HepG2 (cell line): ENCODE data around the gene PPIB. TPM values are rescaled to one million over a fixed set of nuclear protein-coding genes. Genes with fewer than 3 reads are reported as not detected.
A peak's percentile ranks its signal among the peaks of the same experiment; 100 is the strongest.

Source experiments
- ATAC-seq: fragments of 200-7000 bp; cut with Tn5 transposase; 3 replicates; pipeline ENCODE4 v1.9.1; 2020; ENCODE audit warnings: mild to moderate bottlenecking, moderate library complexity
- BruUV-seq: library from RNA; stranded (reverse); fragments of 400-500 nt; replicated peaks from 2 replicates; lab custom pipeline; 2021; lab: Mats Ljungman, UMichigan
- CTCF ChIA-PET: fragments of 300-600 bp; formaldehyde crosslinking; extraction: SDS; loops from one replicate; lab custom pipeline; 2021; ENCODE audit warnings: low total read pairs, inconsistent platforms, low intra/inter-chr PET ratio; lab: Yijun Ruan, JAX
- POLR2A ChIA-PET: fragments of 350-600 bp; sonication (Branson Sonifier 250); formaldehyde crosslinking; loops from one replicate; lab custom pipeline; 2020; ENCODE audit warnings: antibody characterized with exemption, inconsistent platforms; lab: Yijun Ruan, JAX
- DNase-seq: peaks from one replicate; pipeline ENCODE4 v3.0.0-alpha.2; 2015; ENCODE audit warnings: low spot score
- FAIRE-seq: peaks from 3 replicates; lab custom pipeline; 2011; peaks lifted over from hg19 to GRCh38; lab: Jason Lieb, UNC
- H2AFZ ChIP-seq: one replicate; pipeline ENCODE4 v1.6.1; 2011; ENCODE audit warnings: low read length, inconsistent platforms
- H3K27ac ChIP-seq: fragments of 300-600 bp; 3 replicates; pipeline ENCODE4 v1.8.0; 2011; ENCODE audit warnings: mixed run types, mild to moderate bottlenecking, mixed read lengths, low read length, inconsistent platforms; ENCODE audit not compliant: insufficient read depth; ENCODE audit errors: extremely low read length
- H3K27me3 ChIP-seq, 2 experiments: fragments of 200-600 bp in 1 of 2; 2 replicates in 1 of 2; 3 replicates in 1 of 2; pipeline versions ENCODE4 v1.6.0 to v1.8.0; 2011; ENCODE audit warnings: low read length in 2 of 2, mild to moderate bottlenecking in 2 of 2, moderate library complexity in 2 of 2, inconsistent platforms in 1 of 2; ENCODE audit not compliant: insufficient read depth in 2 of 2, control insufficient read depth in 1 of 2
- H3K36me3 ChIP-seq, 2 experiments: fragments of 200-600 bp in 1 of 2; replicated peaks in 1 of 2; 2 replicates in 1 of 2; 3 replicates in 1 of 2; pipeline versions ENCODE4 v1.5.1 to v1.8.0; 2011; ENCODE audit warnings: low read length in 2 of 2, inconsistent platforms in 1 of 2; ENCODE audit not compliant: insufficient read depth in 2 of 2, control insufficient read depth in 1 of 2
- H3K4me1 ChIP-seq: 2 replicates; pipeline ENCODE4 v1.5.1; 2012; ENCODE audit warnings: low read length, inconsistent platforms; ENCODE audit not compliant: insufficient read depth
- H3K4me2 ChIP-seq: 2 replicates; pipeline ENCODE4 v1.6.0; 2011; ENCODE audit warnings: low read depth, low read length, inconsistent platforms
- H3K4me3 ChIP-seq, 3 experiments: fragments of 200-600 bp in 1 of 3; sonication (generic), shearing (Covaris generic) in 1 of 3; replicated peaks in 1 of 3; 2 replicates each; pipeline ENCODE4 v1.5.1; 2011 to 2016; ENCODE audit warnings: low read length in 3 of 3, inconsistent platforms in 2 of 3, low read depth in 2 of 3, mild to moderate bottlenecking in 2 of 3, control low read depth in 1 of 3, mixed read lengths in 1 of 3; ENCODE audit not compliant: insufficient read depth in 1 of 3
- H3K79me2 ChIP-seq: one replicate; pipeline ENCODE4 v1.6.1; 2011; ENCODE audit warnings: low read length, inconsistent platforms; ENCODE audit not compliant: insufficient read depth
- H3K9ac ChIP-seq: 2 replicates; pipeline ENCODE4 v1.6.0; 2011; ENCODE audit warnings: mild to moderate bottlenecking, low read depth, low read length, inconsistent platforms; ENCODE audit not compliant: insufficient read depth
- H3K9me3 ChIP-seq: 2 replicates; pipeline ENCODE4 v1.5.1; 2012; ENCODE audit warnings: mild to moderate bottlenecking, low read length
- H4K20me1 ChIP-seq: 2 replicates; pipeline ENCODE4 v1.6.0; 2011; ENCODE audit warnings: inconsistent platforms, mild to moderate bottlenecking, low read length, moderate library complexity; ENCODE audit not compliant: insufficient read depth
- BRCA1 ChIP-seq: sonication (generic); formaldehyde crosslinking; IDR thresholded peaks from 2 replicates; pipeline ENCODE4 v1.4.0; 2020; ENCODE audit warnings: missing genetic modification reagents
- CEBPB ChIP-seq: IDR thresholded peaks from 2 replicates; pipeline ENCODE4 v1.6.1; 2011; ENCODE audit warnings: low read depth, low read length, improper control_type of control experiment, borderline replicate concordance
- FLYWCH1 ChIP-seq: sonication (generic); formaldehyde crosslinking; IDR thresholded peaks from 2 replicates; pipeline ENCODE4 v1.8.1; 2023; ENCODE audit warnings: mild to moderate bottlenecking, missing genetic modification reagents
- HNRNPLL ChIP-seq: fragments of 200-400 bp; formaldehyde crosslinking; IDR thresholded peaks from 2 replicates; pipeline ENCODE4 v1.6.1; 2017; ENCODE audit warnings: mild to moderate bottlenecking, low read depth, low read length; ENCODE audit not compliant: poor library complexity, severe bottlenecking
- PHF21A ChIP-seq: sonication (generic); formaldehyde crosslinking; IDR thresholded peaks from 2 replicates; pipeline ENCODE4 v1.5.0; 2020; ENCODE audit warnings: mild to moderate bottlenecking, missing genetic modification reagents
- SIN3B ChIP-seq: fragments of 150-350 bp; IDR thresholded peaks from 2 replicates; pipeline ENCODE4 v1.6.1; 2014; ENCODE audit warnings: low read length
- SMARCE1 ChIP-seq: fragments of 450-650 bp; IDR thresholded peaks from 2 replicates; pipeline ENCODE4 v1.6.1; 2017; ENCODE audit warnings: borderline replicate concordance
- SOX13 ChIP-seq, 3 experiments: fragments of 450-650 bp in 1 of 3; sonication (generic) in 1 of 3; formaldehyde crosslinking in 1 of 3; IDR thresholded peaks in 2 of 3; conservative IDR thresholded peaks in 1 of 3; 2 replicates each; pipeline versions ENCODE4 v1.5.0 to v1.6.1; 2016 to 2020; ENCODE audit warnings: antibody characterized with exemption in 1 of 3, mild to moderate bottlenecking in 1 of 3, missing compliant biosample characterization in 1 of 3, missing genetic modification reagents in 1 of 3, moderate library complexity in 1 of 3
- U2AF2 ChIP-seq: fragments of 200-400 bp; formaldehyde crosslinking; IDR thresholded peaks from 2 replicates; pipeline ENCODE4 v1.6.1; 2017; ENCODE audit warnings: low read depth, mild to moderate bottlenecking, low read length
- ZNF431 ChIP-seq: sonication (generic); formaldehyde crosslinking; IDR thresholded peaks from 2 replicates; pipeline ENCODE4 v1.9.0; 2022; ENCODE audit warnings: missing genetic modification reagents, low read depth, mild to moderate bottlenecking, borderline replicate concordance
- ZNF556 ChIP-seq: sonication (generic); formaldehyde crosslinking; IDR thresholded peaks from 2 replicates; pipeline ENCODE4 v1.4.0; 2020; ENCODE audit warnings: mild to moderate bottlenecking, missing genetic modification reagents, borderline replicate concordance
- WGBS: methylation state at CpG from one replicate; pipeline ENCODE4 v1.1.6; 2017; ENCODE audit warnings: low lambda C conversion rate; 5-methylcytosine and 5-hydroxymethylcytosine counted together
- in situ Hi-C: cut with HindIII; loops from 2 replicates; pipeline ENCODE4 v1.10.0; 2017; ENCODE audit warnings: low pct_unique_long_range_greater_than_20kb; ENCODE audit not compliant: extremely low pct_ligation_motif_present
- intact Hi-C: fragments of 100-400 bp; cut with micrococcal nuclease; formaldehyde crosslinking; loops from one replicate; pipeline ENCODE4 v1.10.0; 2022; ENCODE audit not compliant: unreplicated experiment
- polyA plus RNA-seq, 8 experiments: library from polyadenylated mRNA; depleted of rRNA in 3 of 8; stranded (reverse) in 7 of 8; unstranded in 1 of 8; fragments of >200 nt; fragmentation: Illumina TruSeq in 4 of 8; extraction: Trizol in 4 of 8; gene quantifications; 2 replicates each; pipeline versions ENCODE4 v1.2.1 to v1.2.3, GENCODE V29; 2011 to 2016; ENCODE audit warnings: low read depth in 4 of 8, missing spikeins in 1 of 8, mixed read lengths in 1 of 8; ENCODE audit not compliant: insufficient read depth in 1 of 8
- total RNA-seq, 5 experiments: library from RNA; depleted of rRNA; stranded (reverse); fragments of >200 nt; fragmentation: Illumina TruSeq; extraction: Trizol; gene quantifications; 2 replicates each; pipeline ENCODE4 v1.2.3, GENCODE V29; 2016; ENCODE audit warnings: low read depth in 1 of 5
- TF ChIP-seq, protein P1 (sequence below): sonication (generic); formaldehyde crosslinking; IDR thresholded peaks from 2 replicates; pipeline ENCODE4 v1.4.0; 2020; ENCODE audit warnings: mild to moderate bottlenecking, missing genetic modification reagents
- TF ChIP-seq, protein P2 (sequence below): sonication (generic); formaldehyde crosslinking; IDR thresholded peaks from 2 replicates; pipeline ENCODE4 v1.8.0; 2022; ENCODE audit warnings: mild to moderate bottlenecking, missing genetic modification reagents, moderate library complexity

Gene PPIB
- total and polyA plus RNA-seq, 2 of the 13 experiments (the other 11 are each of a cell fraction or from before 2014, with no cell fraction given): 780 to 882 TPM

DNA sequence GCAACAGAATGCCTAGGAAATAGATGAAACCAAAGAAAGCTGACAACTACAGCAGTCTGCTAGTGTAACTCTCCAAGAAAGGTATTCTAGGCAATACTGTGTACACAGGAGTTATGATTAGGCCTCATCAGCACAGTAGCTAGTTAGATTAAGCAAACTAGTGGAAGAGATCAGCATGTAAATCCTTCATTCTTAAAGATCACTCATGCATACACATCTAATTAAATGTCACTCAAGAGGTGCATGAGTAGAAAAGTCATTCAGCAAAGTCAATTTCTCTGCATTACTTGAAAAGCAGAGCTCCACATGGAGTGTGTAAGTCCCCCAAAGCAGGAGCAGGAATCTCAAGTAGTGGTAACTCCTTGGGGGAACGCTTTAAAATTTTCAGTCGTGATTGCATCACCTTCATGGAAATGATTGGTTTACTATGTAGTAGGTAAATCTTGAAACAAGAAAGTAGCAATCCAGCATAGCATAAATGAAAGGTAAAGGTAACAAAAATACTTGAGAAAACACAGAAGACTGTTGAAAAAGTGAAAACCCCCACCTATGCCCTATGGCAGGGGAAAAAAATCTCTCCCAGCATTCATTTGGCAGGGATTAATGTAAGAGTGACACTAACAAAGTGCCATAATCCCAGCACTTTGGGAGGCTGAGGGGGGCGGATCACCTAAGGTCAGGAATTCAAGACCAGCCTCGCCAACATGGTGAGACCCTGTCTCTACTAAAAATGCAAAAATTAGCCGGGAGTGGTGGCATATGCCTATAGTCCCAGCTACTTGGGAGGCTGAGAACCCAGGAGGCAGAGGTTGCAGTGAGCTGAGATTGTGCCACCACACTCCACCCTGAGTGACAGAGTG is 29.4 kb upstream of the PPIB start:
- CTCF ChIA-PET: no interaction called here
- H2AFZ ChIP-seq: no peak overlapping the region
- TF ChIP-seq CEBPB (peak; percentile 48; the same call in 1 of the 2 replicates), HNRNPLL (no peak), ZNF556 (CRISPR knock-in tag) (no peak), SIN3B (no peak), ZNF431 (CRISPR knock-in tag) (no peak)
- TF ChIP-seq, all 625 proteins: peak for 1
- in situ Hi-C loops (no loop called here), intact Hi-C loops (no loop called here)
- H3K4me1 ChIP-seq: no peaks in the 10 kb centered on the region
- WGBS: 97% methylated on average over 5 of the region's 5 CpGs
- ATAC-seq (no peak), FAIRE-seq (no peak), DNase-seq (no peak)
- no peak overlapping the region for H3K4me3 ChIP-seq
- H3K9me3 ChIP-seq: no peaks in the 10 kb centered on the region
- H3K4me2 ChIP-seq: no peak overlapping the region
- POLR2A ChIA-PET: no interaction called here
- no TSS peak for BruUV-seq
- H3K79me2 ChIP-seq: no peaks in the 10 kb centered on the region
- H3K27ac ChIP-seq: no peak overlapping the region
- H3K27me3 ChIP-seq: no peaks in the 10 kb centered on the region
- no peak overlapping the region for H3K9ac ChIP-seq
- peaks cover 1 to 8% of the 10 kb centered on the region in 2 experiments; a peak in 4 of 5 replicates for H3K36me3 ChIP-seq
- H4K20me1 ChIP-seq: no peaks in the 10 kb centered on the region

DNA sequence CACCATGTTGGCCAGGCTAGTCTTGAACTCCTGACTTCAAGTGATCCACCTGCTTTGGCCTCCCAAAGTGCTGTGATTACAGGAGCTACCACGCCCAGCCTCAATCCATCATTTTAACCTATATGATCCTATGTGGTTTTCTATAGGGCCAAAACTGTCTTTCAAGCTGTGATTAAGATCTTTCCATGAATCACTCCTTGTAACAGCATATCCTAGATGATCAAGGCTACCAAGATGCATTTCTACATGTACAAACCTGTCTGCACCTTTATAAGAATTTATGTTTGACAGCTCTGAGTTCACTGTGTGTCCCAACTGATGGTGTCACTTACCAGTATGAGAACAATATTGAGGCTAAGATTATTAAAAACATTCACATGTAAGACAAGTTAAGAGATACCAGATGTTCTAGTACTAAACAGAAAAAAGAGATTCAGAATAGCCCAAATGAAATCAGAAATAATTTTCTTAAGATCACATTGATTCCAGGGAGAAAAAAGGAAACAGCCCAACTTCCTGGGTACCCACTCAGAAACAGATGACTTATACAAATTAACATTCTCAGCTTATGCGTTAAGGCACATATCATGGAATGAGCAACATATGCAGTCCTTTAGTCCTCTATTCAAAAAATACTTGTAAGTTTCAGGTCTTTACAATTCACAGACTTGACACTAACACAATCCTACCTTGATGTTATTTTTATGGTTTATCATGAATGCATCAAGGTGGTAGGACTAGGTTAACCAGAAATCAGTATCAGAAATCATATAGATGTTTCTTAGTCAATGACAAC is 24.8 kb upstream of the PPIB start:
- H3K27me3 ChIP-seq: no peaks in the 10 kb centered on the region
- 96% methylated on average over 2 of the region's 2 CpGs for WGBS
- H3K36me3 ChIP-seq: peaks cover 1 to 8% of the 10 kb centered on the region in 2 experiments; a peak in 3 of 5 replicates
- no peaks in the 10 kb centered on the region for H4K20me1 ChIP-seq
- ChIA-PET CTCF (no interaction called here), POLR2A (no interaction called here)
- H3K4me1 ChIP-seq: no peaks in the 10 kb centered on the region
- ATAC-seq: no peak
- no peaks in the 10 kb centered on the region for H3K9me3 ChIP-seq
- FAIRE-seq: no peak
- no peaks in the 10 kb centered on the region for H3K79me2 ChIP-seq
- no TSS peak for BruUV-seq
- H3K27ac ChIP-seq: no peak overlapping the region
- no peak overlapping the region for H3K9ac ChIP-seq
- no peak overlapping the region for H2AFZ ChIP-seq
- no peak overlapping the region for H3K4me2 ChIP-seq
- intact Hi-C loops: no loop called here
- no peak for DNase-seq
- in situ Hi-C loops: no loop called here
- no peak overlapping the region for H3K4me3 ChIP-seq
- TF ChIP-seq SOX13 (IDR thresholded peaks at IDR 0.05): no peak
- TF ChIP-seq SOX13 (CRISPR knock-in tag; conservative IDR thresholded peaks at IDR 0.05 in 1 of 2, IDR thresholded peaks at IDR 0.05 in 1 of 2): no peak
- TF ChIP-seq, protein P1, sequence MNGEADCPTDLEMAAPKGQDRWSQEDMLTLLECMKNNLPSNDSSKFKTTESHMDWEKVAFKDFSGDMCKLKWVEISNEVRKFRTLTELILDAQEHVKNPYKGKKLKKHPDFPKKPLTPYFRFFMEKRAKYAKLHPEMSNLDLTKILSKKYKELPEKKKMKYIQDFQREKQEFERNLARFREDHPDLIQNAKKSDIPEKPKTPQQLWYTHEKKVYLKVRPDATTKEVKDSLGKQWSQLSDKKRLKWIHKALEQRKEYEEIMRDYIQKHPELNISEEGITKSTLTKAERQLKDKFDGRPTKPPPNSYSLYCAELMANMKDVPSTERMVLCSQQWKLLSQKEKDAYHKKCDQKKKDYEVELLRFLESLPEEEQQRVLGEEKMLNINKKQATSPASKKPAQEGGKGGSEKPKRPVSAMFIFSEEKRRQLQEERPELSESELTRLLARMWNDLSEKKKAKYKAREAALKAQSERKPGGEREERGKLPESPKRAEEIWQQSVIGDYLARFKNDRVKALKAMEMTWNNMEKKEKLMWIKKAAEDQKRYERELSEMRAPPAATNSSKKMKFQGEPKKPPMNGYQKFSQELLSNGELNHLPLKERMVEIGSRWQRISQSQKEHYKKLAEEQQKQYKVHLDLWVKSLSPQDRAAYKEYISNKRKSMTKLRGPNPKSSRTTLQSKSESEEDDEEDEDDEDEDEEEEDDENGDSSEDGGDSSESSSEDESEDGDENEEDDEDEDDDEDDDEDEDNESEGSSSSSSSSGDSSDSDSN: no peak
- TF ChIP-seq FLYWCH1: no peak
- TF ChIP-seq, protein P2, sequence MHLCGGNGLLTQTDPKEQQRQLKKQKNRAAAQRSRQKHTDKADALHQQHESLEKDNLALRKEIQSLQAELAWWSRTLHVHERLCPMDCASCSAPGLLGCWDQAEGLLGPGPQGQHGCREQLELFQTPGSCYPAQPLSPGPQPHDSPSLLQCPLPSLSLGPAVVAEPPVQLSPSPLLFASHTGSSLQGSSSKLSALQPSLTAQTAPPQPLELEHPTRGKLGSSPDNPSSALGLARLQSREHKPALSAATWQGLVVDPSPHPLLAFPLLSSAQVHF (CRISPR knock-in tag): no peak
- no peak for TF ChIP-seq SMARCE1
- TF ChIP-seq U2AF2: no peak
- no peak for TF ChIP-seq BRCA1
- no peak for TF ChIP-seq PHF21A (CRISPR knock-in tag)
